CD4-positive, alpha-beta T cell treated with Interleukin-4 for 1 hour (primary cell): ENCODE data around the gene KRTAP10-3.
"Not testable (repeated sequence)": the region's sequence is repeated elsewhere in the genome, so short reads cannot be mapped to it uniquely, and the experiment has no call there.

ENCODE experiments used
- DNase-seq, 2 donors: peaks; one replicate each; pipeline ENCODE4 v3.0.0-alpha.2; 2020 to 2022

KRTAP10-3 gene

DNA sequence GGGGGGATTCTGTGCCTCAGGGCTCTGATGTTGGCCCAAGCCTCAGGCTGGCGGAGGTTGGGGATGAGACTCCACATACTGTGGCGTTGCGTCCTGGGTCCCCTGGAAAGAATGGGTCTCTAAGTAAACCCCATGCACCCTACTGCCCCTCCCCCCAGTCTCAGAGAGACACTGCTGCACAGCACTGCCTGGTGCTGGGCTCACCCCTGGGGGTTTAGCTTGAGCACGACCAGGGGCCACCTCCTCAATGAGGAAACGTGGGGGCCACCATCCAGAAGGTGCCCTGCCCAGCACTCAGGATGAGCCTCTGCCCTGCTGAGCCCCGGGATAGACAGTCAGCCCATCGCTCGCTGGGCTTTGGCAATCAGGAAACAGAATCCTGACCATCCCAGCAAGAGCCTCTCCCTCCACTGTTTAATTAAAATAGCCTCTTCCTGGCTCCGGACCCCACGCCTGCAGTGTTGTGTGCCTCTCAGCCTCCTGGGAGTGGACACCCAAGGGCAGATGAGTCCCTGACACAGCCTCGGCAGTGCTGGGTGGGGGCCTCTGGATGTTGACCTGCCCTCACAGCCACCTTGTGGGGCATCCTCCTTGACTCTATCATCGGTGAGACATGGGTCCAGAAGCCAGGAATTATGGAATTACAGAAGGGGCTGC, 11.4 kb upstream of the KRTAP10-3 start:
- no peak for DNase-seq

DNA sequence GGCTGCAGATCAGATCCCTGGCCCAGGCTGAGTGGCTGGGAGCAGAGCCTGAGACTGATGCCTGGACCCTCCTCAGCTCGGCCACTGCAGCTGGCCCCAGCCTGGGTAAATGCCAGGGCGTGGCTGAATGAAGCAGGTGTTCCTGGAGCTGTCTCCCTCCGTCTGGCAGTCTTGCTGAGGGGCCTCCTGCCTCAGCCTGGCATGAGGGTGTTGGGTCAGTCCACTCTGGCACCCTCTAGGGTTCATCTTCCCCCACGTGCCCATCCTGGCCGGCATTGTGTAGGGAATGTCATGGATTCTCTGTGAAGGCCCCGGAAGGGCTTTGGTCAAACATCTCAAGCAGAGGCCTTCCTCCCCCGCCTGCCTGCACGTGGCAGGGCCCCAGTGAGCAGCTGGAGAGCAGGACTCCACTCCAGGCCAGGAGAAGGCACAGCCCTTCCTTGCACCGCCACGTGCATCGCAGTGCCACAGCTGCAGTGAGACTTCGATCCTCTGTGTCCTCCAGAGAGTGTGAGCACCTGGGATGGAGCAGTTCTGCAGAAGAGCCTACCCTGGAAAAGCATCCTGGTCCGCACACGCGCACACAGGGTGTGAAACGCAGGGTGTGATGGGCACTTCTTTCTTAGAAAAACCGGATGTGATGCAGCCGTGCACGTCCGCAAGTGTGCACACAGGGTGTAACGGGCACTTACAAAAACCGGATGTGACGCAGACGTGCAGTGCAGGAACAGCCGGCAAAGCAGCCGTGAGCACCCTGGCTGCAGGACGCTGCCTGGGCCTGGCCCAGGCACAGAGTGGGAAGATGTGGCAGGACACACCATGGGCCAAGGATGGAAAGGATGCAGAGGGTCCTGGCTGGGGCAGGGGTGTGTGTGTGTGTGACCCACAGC, 10.3 kb upstream of the KRTAP10-3 start:
- no peak for DNase-seq

DNA sequence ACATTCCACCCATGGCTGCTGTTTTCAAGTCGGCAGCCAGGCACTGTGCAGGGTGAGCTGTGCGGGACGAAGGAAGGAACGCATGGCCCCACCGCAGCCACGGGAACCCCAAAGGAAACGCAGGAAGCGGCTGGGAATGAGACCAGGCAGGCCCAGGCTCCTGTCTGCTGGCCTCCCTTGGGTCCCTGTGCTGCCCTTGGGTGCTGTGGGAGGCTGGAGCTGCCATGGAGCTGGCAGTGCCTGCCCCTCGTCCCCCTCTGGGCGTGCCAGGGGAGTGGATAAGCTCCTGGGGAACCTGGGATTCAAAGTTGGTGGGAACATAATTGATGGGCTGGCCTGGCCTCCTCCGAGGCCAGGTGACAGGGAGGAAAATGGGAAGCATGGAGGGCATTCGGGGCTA, 9.7 kb upstream of the KRTAP10-3 start:
- DNase-seq = no peak

- DNase-seq = no peak
Measured at GRCh38 chr21:44567481-44568171, 9.0 kb upstream of the KRTAP10-3 start.

DNA sequence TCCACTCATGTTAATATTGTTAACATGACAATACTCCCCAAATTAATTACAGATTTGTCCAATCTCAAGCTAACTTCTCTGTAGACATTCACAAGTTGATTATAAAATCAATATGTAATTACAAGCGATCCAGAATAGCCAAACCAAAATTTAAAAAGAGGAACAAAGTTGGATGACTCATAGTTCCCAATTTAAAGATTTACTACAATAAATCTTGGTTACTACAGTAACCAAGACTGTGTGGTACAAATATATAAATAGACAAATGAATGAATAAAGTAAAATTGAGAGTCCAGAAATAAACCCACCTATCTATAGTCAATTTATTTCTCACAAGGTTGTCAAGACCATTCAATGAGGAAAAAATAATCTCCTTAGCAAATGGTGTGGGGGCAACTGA, 7.8 kb upstream of the KRTAP10-3 start:
- no peak for DNase-seq

DNA sequence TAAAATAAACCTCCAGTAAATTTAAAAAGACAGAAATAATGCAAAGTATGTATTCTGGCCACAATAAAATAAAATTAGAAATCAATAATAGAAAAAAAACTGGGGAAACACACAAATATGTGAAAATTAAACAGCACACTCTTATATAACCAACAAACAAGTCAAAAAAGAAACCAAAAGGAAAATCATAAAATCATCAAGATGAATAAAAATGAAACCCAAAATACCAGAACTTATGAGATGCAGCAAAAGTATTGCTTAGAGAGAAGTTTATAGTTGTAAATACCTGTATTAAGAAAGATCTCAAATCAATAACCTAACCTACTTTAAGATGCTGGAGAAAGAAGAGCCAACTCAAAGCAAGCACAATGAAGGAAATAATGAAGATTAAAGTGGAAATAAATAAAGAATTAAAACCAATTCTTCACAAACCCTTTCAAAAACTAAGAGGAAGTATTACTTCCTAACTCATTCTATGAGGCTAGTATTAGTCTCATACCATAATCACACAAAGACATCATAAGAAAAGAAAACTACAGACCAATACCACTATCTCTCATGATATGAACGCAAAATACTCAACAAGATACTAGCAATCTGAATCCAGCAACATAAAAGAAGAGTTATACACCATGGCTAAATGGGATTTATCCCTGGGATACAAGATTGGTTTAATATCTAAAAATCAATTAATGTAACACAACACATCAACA, 6.4 kb upstream of the KRTAP10-3 start:
- DNase-seq = peak in 1 of 2 donors; percentile 18

DNA sequence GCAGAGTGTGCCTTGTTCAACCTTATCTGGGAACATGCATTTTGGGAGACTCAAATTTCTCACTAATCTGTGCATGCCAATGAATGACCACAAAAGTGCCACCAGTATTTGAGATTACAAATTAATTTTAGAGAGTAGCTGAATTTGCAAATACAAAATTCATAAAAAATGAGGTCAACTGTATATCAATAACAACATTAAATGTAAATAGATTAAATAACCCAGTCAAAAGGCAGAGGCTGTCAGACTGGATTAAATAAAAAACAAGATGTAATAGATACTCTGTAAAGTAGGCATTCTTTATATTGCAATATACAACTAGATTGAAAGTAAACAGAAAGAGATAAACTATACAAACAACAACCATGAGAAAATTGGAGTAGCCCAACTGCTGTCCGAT, 5.5 kb upstream of the KRTAP10-3 start:
- DNase-seq = no peak

GRCh38 chr21:44558329-44558675, 293 bp downstream of the KRTAP10-3 start:
- not testable (repeated sequence) for DNase-seq

GRCh38 chr21:44557491-44558328, 885 bp downstream of the KRTAP10-3 start:
- no peak for DNase-seq

GRCh38 chr21:44556879-44557278, 1.7 kb downstream of the KRTAP10-3 start:
- no peak for DNase-seq

DNA sequence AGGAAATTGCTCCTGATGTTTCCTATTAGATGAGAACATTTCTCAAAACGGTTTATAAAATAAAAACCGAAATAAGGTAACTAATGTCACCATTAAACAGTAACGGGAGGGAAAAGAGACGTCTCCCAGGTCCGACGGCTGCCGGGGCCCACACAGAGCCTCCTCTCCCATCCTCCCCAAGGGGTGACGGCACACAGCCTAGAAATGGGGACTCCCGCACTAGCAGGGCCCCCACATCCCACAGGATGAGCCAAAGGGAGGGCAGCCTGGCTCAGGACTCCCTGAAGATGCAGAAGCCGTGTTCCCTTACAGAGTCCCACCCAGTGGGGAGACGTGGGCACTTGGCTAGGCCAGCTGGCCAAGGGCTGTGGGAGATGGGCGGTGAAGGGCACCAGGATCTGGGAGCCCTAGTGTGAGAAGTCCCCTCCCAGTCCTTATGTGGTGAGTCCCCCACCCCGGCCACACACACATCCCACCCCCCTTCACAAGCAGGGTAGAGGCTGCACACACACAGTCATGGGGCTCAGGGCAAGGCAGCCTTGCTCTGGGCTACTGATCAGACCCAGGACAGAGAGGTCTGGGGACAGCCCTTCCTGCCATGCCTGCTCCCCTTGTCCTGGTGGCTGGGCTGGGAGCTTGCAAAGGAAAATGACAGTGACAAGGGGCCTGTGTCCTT, 3.3 kb downstream of the KRTAP10-3 start:
- no peak for DNase-seq

DNA sequence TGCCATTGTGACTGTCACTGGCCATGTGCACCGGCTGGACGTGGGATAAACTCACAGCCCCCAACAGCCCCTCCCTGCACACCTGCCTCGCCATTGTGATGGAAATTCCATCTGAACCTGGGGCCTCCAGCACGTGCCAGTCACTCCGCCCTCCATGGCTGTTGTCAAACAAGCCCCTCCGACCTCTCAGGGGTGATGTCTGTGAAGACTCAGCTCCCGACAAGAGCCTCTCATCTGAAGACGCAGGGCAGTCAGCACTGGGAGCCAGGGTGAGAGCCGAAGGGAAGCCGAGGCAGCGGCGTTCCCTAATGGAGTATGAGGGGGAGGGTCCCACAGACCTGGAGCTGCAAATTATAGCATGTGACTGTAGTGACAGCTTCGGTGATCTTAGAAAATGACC, 5.9 kb downstream of the KRTAP10-3 start:
- no peak for DNase-seq

GRCh38 chr21:44552136-44552535, 6.5 kb downstream of the KRTAP10-3 start:
- no peak for DNase-seq

DNA sequence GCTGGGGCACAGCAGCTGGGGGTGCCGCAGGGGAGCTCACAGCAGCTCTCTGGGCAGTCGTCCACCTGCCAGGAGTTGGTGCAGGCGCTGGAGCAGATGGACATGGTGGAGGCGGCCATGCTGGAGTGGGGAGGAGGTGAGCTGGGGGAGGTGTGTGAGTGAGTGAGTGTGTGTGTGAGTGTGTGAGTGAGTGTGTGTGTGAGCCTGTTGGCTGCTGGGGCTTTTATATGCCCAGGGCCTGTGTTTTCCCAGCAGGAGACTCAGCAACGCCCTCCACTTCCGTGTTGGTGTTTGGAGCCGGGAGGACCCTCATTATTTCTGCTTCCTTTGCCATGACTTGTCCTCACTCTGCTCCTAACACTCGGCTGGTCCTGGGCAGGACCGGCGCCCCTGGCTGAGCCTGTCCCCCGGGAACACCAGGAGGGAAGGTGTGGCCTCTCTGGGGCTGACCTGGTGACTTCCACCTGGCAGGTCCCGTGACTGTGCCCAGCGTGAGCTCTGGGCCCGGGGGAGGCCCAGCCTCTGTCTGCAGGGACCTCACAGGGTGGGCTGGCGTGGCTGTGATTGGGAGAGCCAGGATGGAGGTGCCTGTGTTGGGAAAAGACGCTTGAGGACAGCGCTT, 7.1 kb downstream of the KRTAP10-3 start, which contains the start of gene KRTAP10-2:
TSS of gene KRTAP10-2 (minus strand) at position 166 of the 622 bp plus-strand sequence. CDS start at position 119, 47 bp downstream.
- no peak for DNase-seq

DNA sequence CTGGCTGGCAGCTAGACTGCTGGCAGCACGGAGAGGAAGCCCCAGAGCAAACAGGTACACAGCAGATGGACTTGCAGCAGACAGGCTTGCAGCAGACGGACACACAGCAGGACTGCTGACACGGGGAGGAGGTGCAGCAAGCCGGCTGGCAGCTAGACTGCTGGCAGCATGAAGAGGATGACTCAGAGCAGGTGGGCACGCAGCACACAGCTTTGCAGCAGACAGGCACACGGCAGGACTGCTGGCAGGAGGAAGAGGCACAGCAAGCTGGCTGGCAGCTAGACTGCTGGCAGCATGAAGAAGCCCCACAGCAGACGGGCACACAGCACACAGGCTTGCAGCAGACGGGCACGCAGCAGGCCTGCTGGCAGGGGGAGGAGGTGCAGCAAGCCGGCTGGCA, 7.8 kb downstream of the KRTAP10-3 start:
- no peak for DNase-seq

- DNase-seq = not testable (repeated sequence)
Measured at GRCh38 chr21:44550285-44550684, 8.3 kb downstream of the KRTAP10-3 start.

DNA sequence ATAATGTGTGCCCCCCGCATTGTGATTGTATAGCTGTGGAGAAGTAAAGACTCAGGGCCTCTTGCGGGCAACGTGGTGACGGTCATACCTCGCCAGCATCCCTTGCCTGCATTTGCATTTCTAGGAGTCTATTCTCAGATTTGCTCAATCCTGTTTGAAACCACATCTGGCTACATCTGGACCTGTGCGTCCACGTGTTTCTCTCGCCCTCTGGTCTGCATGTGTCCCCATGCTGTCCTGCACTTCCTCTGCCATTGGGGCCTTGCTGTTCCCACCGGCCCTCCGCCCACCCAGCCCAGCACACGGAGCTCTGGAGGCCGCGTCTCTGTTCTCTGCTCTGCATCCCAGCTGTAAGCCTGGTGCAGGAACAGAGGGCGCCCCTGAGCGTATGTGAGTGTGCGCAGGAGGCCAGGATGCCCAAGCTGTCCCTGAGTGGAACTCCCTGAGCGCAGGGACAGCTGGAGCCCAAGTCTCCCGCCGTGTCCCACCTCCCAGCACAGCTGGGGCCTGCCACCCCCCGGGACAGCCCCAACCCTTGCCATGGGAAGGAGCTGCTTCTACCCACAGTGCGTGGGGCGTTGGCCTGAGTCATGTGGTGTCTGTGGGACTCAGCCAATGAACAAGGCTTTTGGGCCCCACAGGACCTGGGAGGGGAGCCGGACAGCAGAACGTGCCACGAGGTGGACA, 8.9 kb downstream of the KRTAP10-3 start:
- no peak for DNase-seq

DNA sequence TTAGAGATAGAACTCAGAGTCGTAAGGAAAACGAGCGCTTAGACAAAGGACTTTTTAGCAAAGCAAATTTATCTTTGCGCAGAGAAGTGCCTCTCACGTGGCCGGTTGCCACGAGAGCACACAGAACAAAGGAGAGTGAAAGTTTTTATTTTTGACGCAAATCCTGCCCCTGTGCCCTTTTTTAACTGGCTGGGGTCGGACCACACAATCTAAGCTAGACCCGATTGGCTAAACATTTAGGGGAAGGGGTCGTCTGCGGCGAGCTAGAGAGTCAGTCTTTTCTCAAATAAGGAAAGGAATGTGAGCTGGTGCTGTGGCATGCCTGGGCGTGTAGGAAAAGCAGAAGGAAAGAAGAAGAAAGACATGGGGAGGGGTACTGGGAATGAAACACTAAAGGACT, 9.7 kb downstream of the KRTAP10-3 start:
- no peak for DNase-seq

DNA sequence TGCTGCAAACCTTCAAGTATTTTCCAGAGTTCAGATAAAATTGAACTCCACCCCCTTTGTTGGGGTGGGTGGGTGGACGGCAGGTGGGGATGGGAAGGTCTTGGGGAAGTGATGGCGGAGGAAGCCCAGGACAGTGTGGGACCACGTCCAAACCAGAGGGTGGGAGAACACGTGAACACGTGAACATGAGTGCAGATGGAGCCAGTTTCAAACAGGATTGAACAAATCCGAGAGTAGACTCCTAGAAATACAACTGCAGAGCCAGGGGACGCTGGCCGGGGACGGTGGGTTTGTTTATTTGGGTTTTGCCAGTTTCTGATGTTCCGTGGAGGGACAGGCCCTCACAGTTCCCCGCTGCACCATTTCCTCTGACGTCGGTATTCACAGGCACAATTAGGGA, 10.2 kb downstream of the KRTAP10-3 start:
- no peak for DNase-seq

DNA sequence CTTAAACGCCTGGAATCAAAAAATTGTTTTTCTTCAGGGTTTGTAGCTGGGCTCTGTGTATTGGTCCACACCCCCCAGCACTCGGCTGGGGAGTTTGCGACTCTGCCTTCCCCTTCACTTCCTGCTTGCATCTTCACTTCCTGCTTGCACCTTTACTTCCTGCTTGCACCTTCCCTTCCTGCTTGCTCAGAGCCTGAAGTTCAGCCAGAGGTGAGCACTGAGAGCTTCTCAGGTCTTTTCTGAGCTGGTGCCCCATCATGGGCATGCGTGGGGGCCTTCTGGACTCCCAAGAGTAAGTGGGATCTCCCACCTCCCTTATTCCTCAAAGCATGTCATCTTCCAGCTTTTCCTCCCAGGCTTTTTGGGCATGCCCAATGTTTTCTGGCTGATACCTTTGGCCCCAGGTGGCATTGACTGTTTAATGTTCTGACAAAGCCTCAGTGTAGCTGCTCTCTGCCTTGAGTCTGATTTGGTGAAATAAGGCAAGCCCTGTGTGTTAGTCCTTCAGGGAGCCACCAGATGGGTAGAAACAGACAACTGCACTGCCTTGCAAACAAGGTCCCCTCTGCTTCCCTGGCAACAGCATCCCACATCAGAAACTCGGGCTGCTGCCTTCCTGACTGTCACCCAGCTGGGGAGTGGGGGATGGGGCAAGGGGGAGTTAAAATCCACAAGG, 10.8 kb downstream of the KRTAP10-3 start:
- peak; percentile 46 to 51 for DNase-seq
